ENCODE results near the gene GRID1.

DNA sequence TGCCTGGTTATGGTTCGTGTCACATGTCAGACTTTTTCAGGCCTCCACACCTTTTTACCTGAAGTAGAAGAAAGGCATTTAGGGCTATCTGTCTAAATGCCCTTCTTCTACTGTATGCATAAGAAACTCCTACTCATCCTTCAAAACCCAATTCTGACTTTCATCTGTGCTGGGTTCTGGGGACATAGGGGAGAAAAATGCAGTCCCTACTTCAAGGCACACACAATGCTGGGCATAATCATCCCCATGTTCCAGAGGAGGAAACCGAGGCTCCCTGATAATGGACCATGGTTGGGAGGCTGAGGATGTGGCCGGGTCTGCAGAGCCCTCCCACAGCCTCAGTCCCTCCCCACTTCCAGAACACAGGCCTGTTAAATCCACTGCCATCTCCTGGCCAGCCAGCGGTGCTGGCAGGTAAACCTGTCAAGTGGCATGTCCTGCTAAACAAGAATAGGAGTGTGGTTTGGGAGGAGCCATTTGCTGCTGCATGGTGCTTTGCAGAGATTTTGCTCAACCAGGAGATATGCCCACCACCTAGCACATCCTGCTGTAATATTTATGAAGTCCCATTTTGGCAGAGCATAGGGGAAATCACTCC, 32.0 kb downstream of the GRID1 start:
- no peak for TF ChIP-seq POLR2A (IDR thresholded peaks at IDR 0.05)
- TF ChIP-seq, protein P1, sequence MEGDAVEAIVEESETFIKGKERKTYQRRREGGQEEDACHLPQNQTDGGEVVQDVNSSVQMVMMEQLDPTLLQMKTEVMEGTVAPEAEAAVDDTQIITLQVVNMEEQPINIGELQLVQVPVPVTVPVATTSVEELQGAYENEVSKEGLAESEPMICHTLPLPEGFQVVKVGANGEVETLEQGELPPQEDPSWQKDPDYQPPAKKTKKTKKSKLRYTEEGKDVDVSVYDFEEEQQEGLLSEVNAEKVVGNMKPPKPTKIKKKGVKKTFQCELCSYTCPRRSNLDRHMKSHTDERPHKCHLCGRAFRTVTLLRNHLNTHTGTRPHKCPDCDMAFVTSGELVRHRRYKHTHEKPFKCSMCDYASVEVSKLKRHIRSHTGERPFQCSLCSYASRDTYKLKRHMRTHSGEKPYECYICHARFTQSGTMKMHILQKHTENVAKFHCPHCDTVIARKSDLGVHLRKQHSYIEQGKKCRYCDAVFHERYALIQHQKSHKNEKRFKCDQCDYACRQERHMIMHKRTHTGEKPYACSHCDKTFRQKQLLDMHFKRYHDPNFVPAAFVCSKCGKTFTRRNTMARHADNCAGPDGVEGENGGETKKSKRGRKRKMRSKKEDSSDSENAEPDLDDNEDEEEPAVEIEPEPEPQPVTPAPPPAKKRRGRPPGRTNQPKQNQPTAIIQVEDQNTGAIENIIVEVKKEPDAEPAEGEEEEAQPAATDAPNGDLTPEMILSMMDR (IDR thresholded peaks at IDR 0.05): no peak
